ENCODE data around the gene ANKLE1.
A peak's percentile ranks its signal among the peaks of the same experiment; 100 is the strongest.

Gene ANKLE1

GRCh38 chr19:17303940-17304267 is 22.2 kb downstream of the ANKLE1 start:
- peaks cover 42% of the 10 kb centered on the region for H3K4me1 ChIP-seq (ENCODE audit: control insufficient read depth, low read length)
- H3K4me2 ChIP-seq (ENCODE audit: low read length): peak overlapping the region; percentile 95
- H3K79me2 ChIP-seq (ENCODE audit: control insufficient read depth, low read length): peaks cover 21% of the 10 kb centered on the region
- H3K27me3 ChIP-seq (ENCODE audit: control insufficient read depth, low read length): no peaks in the 10 kb centered on the region
- H3K9me2 ChIP-seq (replicated peaks; ENCODE audit: control insufficient read depth, low read length): no peaks in the 10 kb centered on the region
- no peaks in the 10 kb centered on the region for H3K9me3 ChIP-seq (ENCODE audit: control insufficient read depth, insufficient read depth, low read length)
- H3F3A ChIP-seq (ENCODE audit: control insufficient read depth, insufficient read depth): peaks cover 6% of the 10 kb centered on the region
- peaks cover 10% of the 10 kb centered on the region; the same call in 1 of the 2 replicates for H3K36me3 ChIP-seq (ENCODE audit: control insufficient read depth, low read length)
- H3K4me3 ChIP-seq (ENCODE audit: low read length): peak overlapping the region; percentile 81
- no peak overlapping the region for H3K27ac ChIP-seq (ENCODE audit: low read depth, low read length)
- TF ChIP-seq, protein P1, sequence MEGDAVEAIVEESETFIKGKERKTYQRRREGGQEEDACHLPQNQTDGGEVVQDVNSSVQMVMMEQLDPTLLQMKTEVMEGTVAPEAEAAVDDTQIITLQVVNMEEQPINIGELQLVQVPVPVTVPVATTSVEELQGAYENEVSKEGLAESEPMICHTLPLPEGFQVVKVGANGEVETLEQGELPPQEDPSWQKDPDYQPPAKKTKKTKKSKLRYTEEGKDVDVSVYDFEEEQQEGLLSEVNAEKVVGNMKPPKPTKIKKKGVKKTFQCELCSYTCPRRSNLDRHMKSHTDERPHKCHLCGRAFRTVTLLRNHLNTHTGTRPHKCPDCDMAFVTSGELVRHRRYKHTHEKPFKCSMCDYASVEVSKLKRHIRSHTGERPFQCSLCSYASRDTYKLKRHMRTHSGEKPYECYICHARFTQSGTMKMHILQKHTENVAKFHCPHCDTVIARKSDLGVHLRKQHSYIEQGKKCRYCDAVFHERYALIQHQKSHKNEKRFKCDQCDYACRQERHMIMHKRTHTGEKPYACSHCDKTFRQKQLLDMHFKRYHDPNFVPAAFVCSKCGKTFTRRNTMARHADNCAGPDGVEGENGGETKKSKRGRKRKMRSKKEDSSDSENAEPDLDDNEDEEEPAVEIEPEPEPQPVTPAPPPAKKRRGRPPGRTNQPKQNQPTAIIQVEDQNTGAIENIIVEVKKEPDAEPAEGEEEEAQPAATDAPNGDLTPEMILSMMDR (IDR thresholded peaks at IDR 0.05; ENCODE audit: low read depth, low read length, poor library complexity, severe bottlenecking): no peak
- TF ChIP-seq EZH2phosphoT487 (IDR thresholded peaks at IDR 0.05; ENCODE audit: borderline replicate concordance, low read length): no peak
- no peaks in the 10 kb centered on the region for H4K20me1 ChIP-seq (ENCODE audit: control insufficient read depth, insufficient read depth, low read depth, low read length)

- peaks cover 24% of the 10 kb centered on the region for H3K79me2 ChIP-seq (ENCODE audit: control insufficient read depth, low read length)
- 0 out of 2 replicates have a peak overlapping the region, but pooled peaks have one; percentile 10 for H3K27ac ChIP-seq (ENCODE audit: low read depth, low read length)
- peaks cover 6% of the 10 kb centered on the region for H3F3A ChIP-seq (ENCODE audit: control insufficient read depth, insufficient read depth)
- peak overlapping the region; percentile 89; the same call in 1 of the 2 replicates for H3K4me3 ChIP-seq (ENCODE audit: low read length)
- peaks cover 42% of the 10 kb centered on the region for H3K4me1 ChIP-seq (ENCODE audit: control insufficient read depth, low read length)
- TF ChIP-seq, protein P1 (IDR thresholded peaks at IDR 0.05; ENCODE audit: low read depth, low read length, poor library complexity, severe bottlenecking): no peak
- no peak for TF ChIP-seq EZH2phosphoT487 (IDR thresholded peaks at IDR 0.05; ENCODE audit: borderline replicate concordance, low read length)
- no peaks in the 10 kb centered on the region for H3K9me3 ChIP-seq (ENCODE audit: control insufficient read depth, insufficient read depth, low read length)
- peak overlapping the region; percentile 41 for H3K4me2 ChIP-seq (ENCODE audit: low read length)
- H3K9me2 ChIP-seq (replicated peaks; ENCODE audit: control insufficient read depth, low read length): no peaks in the 10 kb centered on the region
- H3K27me3 ChIP-seq (ENCODE audit: control insufficient read depth, low read length): no peaks in the 10 kb centered on the region
- peaks cover 13% of the 10 kb centered on the region for H3K36me3 ChIP-seq (ENCODE audit: control insufficient read depth, low read length)
- H4K20me1 ChIP-seq (ENCODE audit: control insufficient read depth, insufficient read depth, low read depth, low read length): no peaks in the 10 kb centered on the region
Observed at GRCh38 chr19:17304386-17305215, 22.9 kb downstream of the ANKLE1 start.

- Histone ChIP-seq H3K4me3 (ENCODE audit: low read length) (peak overlapping the region; percentile 89; the same call in 1 of the 2 replicates), H4K20me1 (ENCODE audit: control insufficient read depth, insufficient read depth, low read depth, low read length) (peaks cover 3% of the 10 kb centered on the region; the same call in 1 of the 2 replicates), H3K27ac (ENCODE audit: low read depth, low read length) (0 out of 2 replicates have a peak overlapping the region, but pooled peaks have one; percentile 10), H3K4me2 (ENCODE audit: low read length) (peak overlapping the region; percentile 41), H3F3A (ENCODE audit: control insufficient read depth, insufficient read depth) (peaks cover 6% of the 10 kb centered on the region), H3K36me3 (ENCODE audit: control insufficient read depth, low read length) (peaks cover 15% of the 10 kb centered on the region), H3K4me1 (ENCODE audit: control insufficient read depth, low read length) (peaks cover 43% of the 10 kb centered on the region), H3K27me3 (ENCODE audit: control insufficient read depth, low read length) (no peaks in the 10 kb centered on the region), H3K79me2 (ENCODE audit: control insufficient read depth, low read length) (peaks cover 30% of the 10 kb centered on the region), H3K9me2 (replicated peaks; ENCODE audit: control insufficient read depth, low read length) (no peaks in the 10 kb centered on the region), H3K9me3 (ENCODE audit: control insufficient read depth, insufficient read depth, low read length) (no peaks in the 10 kb centered on the region)
- no peak for TF ChIP-seq EZH2phosphoT487 (IDR thresholded peaks at IDR 0.05; ENCODE audit: borderline replicate concordance, low read length)
- TF ChIP-seq, protein P1 (IDR thresholded peaks at IDR 0.05; ENCODE audit: low read depth, low read length, poor library complexity, severe bottlenecking): no peak
Observed at GRCh38 chr19:17305216-17305516, 23.5 kb downstream of the ANKLE1 start.
